ENCODE data around the gene DST.

DST gene

DNA sequence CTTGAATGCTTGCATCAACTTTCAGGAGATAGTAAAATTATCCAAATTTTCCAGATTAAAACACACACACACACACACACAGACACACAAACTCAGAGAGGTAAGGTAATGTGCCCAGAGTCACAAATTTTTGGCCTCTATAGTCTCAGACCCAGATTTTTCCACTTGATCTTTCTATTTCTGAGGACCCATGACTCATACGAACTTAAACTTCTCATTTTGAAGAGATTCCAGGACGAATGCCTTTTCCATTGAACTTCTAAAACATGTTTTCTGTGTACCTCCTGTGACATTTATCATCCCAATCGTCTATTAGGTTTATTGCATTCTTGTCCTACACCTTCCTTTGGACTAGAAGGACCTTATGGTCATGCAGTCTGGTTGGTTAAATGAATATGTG is 222.4 kb downstream of the DST start:
- no peak for DNase-seq

DNA sequence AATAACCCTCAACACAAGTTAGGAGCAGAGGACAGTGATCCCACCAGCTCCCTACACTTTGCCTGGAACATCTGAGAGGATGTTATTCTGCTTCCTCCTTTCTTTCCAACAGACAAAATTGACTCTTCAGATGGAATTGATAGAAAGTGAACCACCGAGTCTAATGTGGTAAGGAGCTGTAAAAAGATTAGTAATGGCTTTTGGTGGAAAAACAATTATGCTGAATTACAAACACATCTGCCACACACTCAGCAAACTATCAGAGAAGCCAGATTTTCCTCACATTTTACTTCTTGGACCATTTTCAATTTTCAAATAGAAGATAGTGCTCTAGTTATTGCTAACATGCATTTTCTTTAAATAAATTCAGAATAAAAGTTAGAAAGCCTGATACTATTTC is 223.5 kb downstream of the DST start:
- DNase-seq = no peak

DNA sequence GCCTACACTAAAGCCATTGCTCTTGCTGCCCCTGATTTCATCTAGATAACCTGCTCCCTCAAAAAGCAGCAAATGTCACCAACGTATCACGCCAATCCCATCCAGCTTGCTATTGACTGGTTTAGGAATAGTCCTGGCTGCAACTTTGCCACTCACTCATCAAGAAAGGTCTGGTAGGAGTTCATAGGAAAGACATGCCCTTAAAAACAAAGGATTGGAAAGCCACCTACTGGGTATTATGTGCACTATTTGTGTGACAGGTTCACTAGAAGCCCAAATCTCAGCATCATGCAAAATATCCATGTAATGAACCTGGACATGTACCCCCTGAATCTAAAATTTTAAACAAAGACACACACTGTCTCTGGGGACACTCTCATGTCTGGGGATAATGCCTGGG is 224.9 kb downstream of the DST start:
- no peak for DNase-seq

- DNase-seq = no peak
Measured at GRCh38 chr6:56416247-56416646, 226.4 kb downstream of the DST start.

- DNase-seq = no peak
Measured at GRCh38 chr6:56408976-56409375, 233.7 kb downstream of the DST start.

All from NCI-H510A treated with DMSO at 0.1 percent for 48 hours (cell line).